Fibroblast of lung (primary cell): ENCODE measurements around the gene AFF2.

ENCODE experiments used
- CTCF ChIP-seq, 2 donors: IDR thresholded peaks in 1 of 2; conservative IDR thresholded peaks in 1 of 2; 1 replicate in 1 of 2; 2 replicates in 1 of 2; pipeline ENCODE4 v1.5.1; 2011 to 2012; ENCODE audit warnings: low read length in 2 of 2, control low read depth in 1 of 2, inconsistent platforms in 1 of 2, low read depth in 1 of 2, mild to moderate bottlenecking in 1 of 2
- EZH2 ChIP-seq: IDR thresholded peaks from 2 replicates; pipeline ENCODE4 v1.5.1; 2012; ENCODE audit warnings: low read length, control low read depth, mild to moderate bottlenecking; ENCODE audit errors: missing control alignments

GRCh38 chrX:148929686-148930085, 429.3 kb downstream of the AFF2 start:
- no peak for TF ChIP-seq CTCF (conservative IDR thresholded peaks at IDR 0.05 in 1 of 2, IDR thresholded peaks at IDR 0.05 in 1 of 2; ENCODE audit: low read depth in 1 of 2, low read length in 2 of 2)
- TF ChIP-seq EZH2, result no peak
